Skin of body (tissue), 2 donors: ENCODE measurements around the gene SNCA. TPM values are rescaled to one million over a fixed set of nuclear protein-coding genes. Genes with fewer than 3 reads are reported as not detected.

ENCODE experiments used
- DNase-seq: peaks from one replicate; lab custom pipeline; 2025; lab: John Stamatoyannopoulos, UW
- total RNA-seq: library from RNA; depleted of rRNA; stranded (reverse); fragments of >200 nt; gene quantifications from one replicate; pipeline ENCODE4 v1.2.3, GENCODE V29; 2014

Gene SNCA
- total RNA-seq, 1 donor from 2014 or later = 109 TPM

DNA sequence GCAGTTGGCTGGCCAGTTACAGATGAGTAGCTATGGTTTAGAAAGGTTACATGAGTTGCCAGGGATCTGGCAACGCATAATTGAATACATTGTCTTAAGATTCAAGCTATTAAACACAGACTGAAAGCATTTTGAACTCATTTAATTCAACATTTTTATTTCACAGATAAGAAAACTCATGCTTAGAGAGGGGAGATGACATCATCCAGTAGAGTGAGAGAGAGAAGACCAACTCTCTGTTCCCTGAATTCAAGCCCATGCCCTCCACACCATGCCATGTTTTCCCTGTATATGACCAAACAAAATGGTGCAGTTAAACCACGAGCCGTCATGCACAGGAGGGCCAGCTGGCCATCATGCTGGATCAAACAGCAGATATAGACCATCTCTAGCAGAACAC is 22.6 kb downstream of the SNCA start:
- DNase-seq = no peak

GRCh38 chr4:89813197-89813596 is 23.8 kb downstream of the SNCA start:
- no peak for DNase-seq

DNA sequence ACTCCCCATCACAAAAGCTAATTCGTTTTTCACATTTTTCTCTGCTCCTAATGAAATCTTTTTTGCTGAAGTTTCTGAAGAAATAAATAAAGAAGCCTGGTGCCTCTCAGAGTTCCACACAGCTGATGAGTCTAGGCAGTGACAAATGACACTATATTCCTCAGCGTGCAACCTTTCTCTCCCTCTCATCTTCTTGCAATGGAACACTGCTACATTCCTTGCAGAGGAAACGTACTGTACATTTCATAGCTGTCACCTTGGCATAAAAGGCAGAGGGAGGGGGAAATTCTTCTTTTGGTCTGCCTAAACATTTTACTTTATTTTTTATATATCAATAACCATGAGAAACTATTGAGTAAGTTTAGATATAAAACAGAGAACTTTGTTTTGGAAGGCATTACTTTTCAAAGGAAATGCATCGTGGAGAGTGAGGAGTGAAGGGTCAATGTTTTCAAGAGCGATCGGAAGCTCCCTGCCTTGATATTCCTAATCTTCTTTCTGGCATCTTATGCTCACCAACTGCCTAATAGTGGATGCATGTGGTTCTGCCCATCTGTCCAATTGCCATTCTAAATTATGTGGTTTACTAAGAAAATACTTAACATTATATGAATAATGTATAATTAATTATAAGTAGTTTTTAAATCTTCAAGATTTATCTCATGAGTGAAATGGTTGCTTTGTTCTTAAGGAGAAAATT is 29.4 kb downstream of the SNCA start:
- no peak for DNase-seq

DNA sequence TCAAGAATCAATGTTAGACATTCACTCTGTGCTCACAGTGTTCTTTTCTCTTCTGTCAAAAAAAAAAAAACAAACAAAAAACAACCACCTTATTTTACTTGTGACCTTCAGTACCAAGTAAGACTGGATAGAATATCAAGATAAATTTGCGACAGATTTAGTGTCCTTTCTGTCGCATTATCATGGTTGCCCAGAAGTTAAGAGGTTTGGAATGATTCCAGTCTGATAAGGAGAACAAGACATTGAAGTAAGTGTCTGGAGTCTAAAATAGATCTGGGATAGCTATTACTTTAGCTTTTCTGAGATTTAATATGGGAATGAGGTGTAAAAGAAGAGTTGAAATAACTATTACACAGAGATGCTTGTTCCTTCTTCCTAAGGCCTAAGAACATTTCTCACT is 31.7 kb downstream of the SNCA start:
- DNase-seq = no peak

- no peak for DNase-seq
These were observed 33.0 kb downstream of the SNCA start for GRCh38 chr4:89803915-89804314.

DNA sequence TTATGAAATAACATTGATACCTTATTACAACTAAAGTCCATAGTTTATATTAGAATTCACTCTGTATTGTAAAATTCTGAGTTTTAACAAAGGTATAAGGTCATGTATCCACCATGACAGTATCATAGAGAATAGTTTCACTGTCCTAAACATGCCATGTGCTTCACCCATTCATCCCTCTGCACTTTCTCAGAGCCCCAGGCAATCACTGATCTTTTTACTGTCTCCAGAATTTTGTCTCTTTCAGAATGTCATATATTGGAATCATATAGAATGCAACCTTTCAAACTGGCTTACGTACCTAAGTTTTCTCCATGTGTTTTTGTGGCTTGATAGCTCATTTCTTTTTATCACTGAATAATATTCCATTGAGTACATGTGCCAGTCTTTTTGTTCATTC is 33.9 kb downstream of the SNCA start:
- DNase-seq = no peak

DNA sequence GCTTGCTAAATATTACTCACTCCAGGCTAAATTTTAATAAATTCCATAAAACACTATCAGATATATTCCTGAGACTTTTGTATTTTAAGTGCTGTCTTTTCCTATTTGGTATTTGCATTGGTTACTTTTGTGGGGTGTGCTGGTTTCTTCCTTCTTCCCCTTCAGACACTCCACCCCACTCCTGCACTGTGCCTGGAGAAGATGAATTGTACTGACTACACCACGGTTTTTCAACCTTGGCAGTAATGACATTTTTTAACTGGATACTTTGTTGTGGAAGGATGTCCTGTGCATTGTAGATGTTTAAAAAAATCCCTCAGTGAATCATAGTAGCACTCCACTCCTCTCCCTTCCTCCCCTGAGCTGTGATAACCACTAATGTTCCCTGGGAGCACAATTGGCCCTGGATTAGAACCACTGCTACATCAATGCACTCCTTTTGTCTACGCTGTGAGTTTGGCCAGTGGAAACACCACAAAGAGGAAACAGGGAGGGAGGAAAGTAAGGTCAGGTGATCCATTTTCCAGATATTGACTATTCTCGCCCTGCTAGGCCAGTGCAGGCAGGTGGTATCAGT is 36.3 kb downstream of the SNCA start:
- DNase-seq = no peak

DNA sequence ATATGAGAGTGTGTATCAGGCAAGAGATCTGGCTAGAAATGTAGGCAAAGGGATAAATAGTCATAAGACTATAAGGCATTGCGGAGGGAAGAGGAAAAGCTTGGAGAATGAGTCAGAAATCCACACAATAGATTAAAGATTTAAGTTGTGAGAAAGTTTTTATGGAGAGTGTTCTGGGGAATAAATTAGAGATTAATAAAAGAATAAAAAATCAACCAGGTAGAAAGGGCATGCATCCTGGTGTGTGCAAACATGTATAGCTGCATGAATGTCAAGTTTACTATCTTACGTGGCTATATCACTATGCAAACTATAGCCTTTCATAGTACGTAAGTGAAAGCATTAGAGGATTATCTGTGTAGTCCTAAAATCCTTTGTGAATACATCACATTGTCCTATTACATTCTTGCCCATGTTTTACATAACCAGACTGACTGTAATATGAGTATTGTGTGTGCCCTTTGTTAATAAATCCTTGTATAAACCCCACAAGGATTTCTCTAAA is 36.9 kb downstream of the SNCA start:
- DNase-seq = no peak

DNA sequence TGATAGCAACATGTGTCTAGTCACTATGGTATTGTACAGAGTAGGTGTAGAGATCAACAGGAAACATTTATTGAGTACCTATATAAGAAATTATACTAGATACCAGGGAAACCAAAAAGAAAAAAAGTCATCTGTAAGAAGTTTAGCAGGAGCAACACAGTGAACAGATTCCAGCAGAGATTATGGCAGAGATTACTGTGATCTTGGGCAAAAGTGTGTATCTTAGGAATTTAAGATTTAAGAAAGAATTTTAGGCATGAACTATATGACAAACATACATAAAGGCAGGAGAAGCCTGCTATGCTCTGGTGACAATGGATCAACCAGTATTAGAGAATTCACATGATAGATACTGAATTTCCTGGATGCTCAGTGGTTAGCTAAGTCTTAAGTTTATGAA is 37.9 kb downstream of the SNCA start:
- no peak for DNase-seq

DNA sequence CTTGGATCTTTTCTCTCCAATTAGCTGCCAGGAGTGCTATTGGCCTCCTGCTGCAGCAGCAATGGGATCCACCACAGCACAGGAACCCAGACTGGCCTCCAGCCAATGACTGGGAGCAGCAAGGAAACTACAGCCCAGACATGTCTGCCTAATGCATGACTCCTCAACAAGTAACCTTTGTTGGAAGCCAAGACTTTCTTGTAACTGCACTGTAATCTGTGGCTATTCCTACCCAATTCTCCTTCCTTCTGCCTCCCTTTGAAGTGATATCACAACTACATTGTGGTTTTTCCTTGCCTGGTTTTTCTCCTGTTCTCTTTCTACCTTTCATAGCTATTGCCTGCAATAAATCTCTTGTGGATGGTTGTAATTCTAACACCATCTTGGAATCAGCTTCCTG is 39.8 kb downstream of the SNCA start:
- no peak for DNase-seq

- DNase-seq = no peak
These were observed 48.5 kb downstream of the SNCA start for GRCh38 chr4:89788206-89789072.

DNA sequence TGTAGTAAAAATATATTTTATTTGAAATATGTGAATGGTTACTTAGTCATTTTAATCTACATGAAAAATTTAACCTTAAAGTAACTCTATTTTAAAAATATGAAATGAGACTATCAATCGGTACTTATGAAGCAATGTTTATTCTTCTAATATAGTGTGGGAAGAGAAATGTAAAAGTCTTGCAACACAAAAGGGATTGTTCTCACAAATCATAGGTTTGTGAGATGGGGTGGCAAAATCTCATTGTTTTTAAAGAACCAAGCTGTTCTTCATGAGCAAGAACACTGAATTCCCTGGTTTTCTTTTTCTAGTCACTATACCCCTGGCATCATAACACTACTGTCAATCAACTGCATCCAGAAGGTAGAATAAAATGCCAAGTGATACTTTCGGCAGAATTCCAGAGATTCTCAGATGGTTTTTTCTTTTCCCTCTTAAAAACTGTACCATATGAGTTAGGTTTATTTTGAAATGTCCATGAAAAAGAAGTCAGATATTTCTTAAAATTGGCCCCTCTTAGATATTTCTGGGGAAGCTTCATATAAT is 52.2 kb downstream of the SNCA start:
- DNase-seq = no peak

DNA sequence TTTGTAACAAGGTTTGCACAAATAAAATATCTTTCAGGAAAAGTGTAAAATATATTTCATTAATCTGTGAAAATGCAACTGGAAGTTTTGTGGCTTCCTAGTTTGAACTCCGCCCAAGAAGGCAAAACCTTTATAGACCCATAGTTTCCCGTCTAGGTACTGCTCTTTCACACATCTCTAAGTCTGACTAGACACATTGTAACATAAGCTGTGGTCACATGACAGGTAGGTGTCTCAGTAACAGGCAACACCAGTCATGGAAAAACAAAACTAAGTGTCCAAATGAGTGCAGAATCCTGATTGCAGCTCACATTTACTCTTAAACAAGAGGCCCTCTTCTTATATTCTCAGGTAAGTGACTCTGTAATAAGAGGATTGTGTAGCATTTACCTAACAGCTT is 55.6 kb downstream of the SNCA start:
- no peak for DNase-seq

GRCh38 chr4:89773805-89774204 is 63.2 kb downstream of the SNCA start:
- no peak for DNase-seq

GRCh38 chr4:89769856-89770255 is 67.1 kb downstream of the SNCA start:
- DNase-seq = no peak

DNA sequence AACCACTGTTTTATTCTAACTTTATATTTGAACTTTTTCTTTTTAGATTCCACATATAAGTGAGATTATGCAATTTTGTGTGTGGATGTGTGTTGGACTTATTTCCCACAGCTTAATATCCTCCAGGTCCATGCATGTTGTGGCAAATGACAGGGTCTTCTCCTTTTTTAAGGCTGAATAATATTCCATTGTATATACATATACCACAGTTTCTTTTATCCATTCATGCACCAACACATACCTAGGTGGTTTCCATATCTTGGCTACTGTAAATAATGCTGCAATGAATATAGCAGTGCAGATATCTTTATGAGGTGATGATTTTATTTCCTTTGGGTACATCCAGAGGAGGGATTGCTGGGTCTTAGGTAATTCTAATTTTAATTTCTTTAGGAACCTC is 69.0 kb downstream of the SNCA start:
- DNase-seq = no peak

GRCh38 chr4:89765966-89766365 is 71.0 kb downstream of the SNCA start:
- peak; percentile 21 for DNase-seq

- no peak for DNase-seq
These were observed 71.4 kb downstream of the SNCA start for GRCh38 chr4:89765528-89765927.

DNA sequence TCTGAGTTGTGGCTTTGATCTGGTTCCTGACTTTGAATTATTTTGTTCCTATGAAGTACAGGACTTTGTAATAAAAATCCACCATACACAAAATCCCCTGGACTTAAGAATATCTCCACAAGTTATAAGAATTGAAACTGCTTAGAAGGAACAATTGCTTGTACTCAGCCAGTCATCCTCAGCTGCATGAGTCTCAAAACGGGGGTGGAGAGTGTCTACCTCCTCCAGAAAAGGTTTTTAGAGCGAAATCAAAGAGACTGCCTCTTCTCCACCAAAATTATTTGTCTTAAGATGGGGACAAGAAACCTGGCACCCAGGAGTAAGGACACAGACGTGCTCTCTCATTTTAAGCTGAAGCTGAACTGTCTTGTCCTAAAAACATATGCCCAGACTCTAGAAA is 74.7 kb downstream of the SNCA start:
- DNase-seq = no peak

- DNase-seq = no peak
These were observed 77.5 kb downstream of the SNCA start for GRCh38 chr4:89759426-89759825.

DNA sequence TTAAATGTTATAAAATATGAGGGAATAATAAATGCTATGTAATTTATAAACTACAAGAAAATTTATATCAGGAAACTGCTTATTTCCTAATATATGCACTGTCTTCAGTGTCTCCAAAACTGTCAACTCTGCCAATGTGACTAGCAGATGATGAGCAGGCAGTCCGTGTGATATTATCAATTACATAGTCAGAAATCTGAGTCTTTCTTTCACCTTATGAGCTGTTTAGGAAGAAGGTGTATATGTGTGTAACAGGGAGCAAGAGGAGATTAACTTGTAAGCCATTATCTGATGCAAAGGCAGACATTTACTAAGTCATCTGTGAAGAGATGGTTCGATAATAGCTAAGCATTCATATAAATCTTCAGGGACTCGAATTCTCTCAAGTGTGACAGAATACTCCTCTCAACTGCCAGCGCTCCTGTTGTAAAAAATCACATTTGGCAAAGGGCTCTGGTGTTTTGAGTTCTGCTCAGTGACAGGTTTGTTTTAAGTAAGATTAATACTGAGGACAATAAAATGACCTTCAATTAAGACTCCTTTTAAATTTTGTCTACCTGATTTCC is 79.7 kb downstream of the SNCA start:
- no peak for DNase-seq

DNA sequence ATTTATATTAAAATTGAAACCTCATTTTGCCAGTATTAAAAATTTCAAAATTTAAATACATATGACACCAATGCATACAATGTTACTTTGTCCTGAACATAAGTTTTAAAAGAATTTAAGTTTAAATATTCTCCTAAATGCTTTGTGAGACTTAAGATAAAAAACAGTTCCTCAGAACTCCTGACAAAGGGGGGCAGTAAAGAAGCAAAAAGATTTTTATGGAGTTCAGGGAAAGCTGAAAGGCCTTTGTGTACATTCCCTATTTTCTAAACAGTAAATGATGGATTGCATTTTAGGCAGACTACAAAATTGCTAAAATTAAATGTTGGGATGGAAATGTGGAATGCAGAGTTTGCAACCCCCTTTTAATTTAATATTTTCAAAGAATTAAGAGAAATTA is 81.7 kb downstream of the SNCA start:
- DNase-seq = no peak
